ENCODE measurements around the gene MZT2A.
"Not testable (repeated sequence)": the region's sequence is repeated elsewhere in the genome, so short reads cannot be mapped to it uniquely, and the experiment has no call there.

The MZT2A gene

DNA sequence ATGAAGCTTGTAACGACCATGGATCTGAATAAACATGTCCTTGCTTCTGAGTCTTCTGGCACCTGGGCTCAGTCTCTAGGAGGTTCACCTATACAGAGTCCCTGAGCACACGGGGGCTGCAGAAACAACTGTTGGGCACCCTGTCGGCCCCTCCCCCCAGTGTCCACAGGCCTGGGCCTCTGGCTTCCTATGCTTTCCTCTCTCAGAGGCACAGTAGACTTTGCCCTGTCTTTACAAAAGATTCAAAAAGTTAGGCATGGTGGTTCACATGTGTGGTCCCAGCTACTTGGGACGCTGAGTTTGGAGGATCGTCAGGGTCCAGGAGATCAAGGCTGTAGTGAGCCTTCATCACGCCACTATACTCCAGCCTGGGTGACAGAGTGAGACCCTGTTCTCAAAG is 29.3 kb upstream of the MZT2A start:
- FAIRE-seq; DNase-seq (ENCODE audit: insufficient read length, low spot score): not testable (repeated sequence)

DNA sequence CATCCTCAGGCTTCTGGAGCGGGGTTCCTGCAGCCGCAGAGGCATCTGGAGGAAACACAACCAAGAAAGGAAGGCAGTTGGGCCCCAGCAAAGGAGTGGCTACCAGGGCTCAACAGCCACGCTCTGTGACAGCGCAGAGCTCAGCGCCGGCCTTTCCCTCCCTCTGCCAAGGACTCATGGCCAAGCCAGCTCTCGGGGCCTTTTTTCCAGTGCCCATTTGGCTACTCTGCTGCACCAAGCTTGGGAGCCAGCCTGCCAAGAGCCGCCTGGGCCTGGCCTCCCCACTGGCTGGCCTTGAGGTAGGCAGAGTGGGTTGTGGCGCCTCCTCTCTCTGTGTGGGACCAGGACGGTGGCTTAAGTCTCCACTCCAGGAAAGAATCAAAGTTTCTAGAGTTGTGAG is 28.3 kb upstream of the MZT2A start:
- FAIRE-seq, result no peak
- no peak for DNase-seq (ENCODE audit: insufficient read length, low spot score)

- not testable (repeated sequence) for DNase-seq (ENCODE audit: insufficient read length, low spot score); FAIRE-seq
Observed at GRCh38 chr2:131519871-131520470, 27.8 kb upstream of the MZT2A start.

- no peak for DNase-seq (ENCODE audit: insufficient read length, low spot score)
- FAIRE-seq, result no peak
Observed at GRCh38 chr2:131519466-131519865, 27.3 kb upstream of the MZT2A start.

GRCh38 chr2:131518531-131518930 is 26.3 kb upstream of the MZT2A start:
- not testable (repeated sequence) for FAIRE-seq; DNase-seq (ENCODE audit: insufficient read length, low spot score)

GRCh38 chr2:131517856-131518255 is 25.7 kb upstream of the MZT2A start:
- not testable (repeated sequence) for DNase-seq (ENCODE audit: insufficient read length, low spot score); FAIRE-seq

GRCh38 chr2:131517106-131517831 is 25.1 kb upstream of the MZT2A start:
- FAIRE-seq, result no peak
- no peak for DNase-seq (ENCODE audit: insufficient read length, low spot score)

GRCh38 chr2:131516621-131517020 is 24.4 kb upstream of the MZT2A start:
- not testable (repeated sequence) for DNase-seq (ENCODE audit: insufficient read length, low spot score); FAIRE-seq

DNA sequence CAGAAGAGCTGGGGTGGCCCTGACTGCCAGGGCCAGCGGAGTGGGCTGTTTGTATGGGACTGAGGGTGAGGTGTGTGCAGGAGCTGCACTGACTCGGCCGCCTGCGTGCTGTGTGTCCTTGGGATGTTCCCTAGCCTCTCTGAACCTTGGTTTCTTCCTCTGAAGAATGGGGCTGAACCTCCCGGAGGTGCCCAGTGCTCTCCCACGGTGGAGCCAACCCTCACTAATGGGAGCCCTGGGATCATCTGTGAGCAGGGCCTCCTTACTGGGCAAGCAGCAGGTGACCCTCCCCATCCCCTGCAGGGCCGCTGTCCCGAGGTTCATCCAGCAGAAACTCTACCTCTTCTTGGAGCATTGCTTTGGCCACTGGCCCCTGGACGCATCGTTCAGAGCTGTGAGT is 23.8 kb upstream of the MZT2A start:
- no peak for DNase-seq (ENCODE audit: insufficient read length, low spot score)
- FAIRE-seq, result peak; percentile 74

DNA sequence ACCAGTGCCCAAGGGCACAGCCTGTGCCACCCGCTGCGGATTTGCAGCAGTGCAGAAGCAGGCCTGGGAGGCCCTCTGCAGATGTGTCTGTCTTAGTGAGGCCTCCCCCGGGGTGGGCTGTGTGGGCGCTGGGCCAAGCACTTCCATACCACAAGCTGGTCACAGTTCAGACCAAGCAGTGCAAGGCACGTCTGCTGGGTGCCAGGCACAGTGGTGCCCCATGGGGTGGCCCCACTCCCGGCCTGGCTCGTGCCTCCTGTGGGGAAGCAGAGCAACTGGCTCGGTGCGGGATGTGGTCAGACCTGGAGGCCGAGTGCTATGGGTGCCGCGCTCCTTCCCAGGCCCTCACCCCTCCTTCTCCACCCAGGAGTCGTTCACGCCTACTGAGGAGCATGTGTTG is 23.0 kb upstream of the MZT2A start:
- FAIRE-seq, result peak; percentile 78
- DNase-seq (ENCODE audit: insufficient read length, low spot score), result not testable (repeated sequence)

DNA sequence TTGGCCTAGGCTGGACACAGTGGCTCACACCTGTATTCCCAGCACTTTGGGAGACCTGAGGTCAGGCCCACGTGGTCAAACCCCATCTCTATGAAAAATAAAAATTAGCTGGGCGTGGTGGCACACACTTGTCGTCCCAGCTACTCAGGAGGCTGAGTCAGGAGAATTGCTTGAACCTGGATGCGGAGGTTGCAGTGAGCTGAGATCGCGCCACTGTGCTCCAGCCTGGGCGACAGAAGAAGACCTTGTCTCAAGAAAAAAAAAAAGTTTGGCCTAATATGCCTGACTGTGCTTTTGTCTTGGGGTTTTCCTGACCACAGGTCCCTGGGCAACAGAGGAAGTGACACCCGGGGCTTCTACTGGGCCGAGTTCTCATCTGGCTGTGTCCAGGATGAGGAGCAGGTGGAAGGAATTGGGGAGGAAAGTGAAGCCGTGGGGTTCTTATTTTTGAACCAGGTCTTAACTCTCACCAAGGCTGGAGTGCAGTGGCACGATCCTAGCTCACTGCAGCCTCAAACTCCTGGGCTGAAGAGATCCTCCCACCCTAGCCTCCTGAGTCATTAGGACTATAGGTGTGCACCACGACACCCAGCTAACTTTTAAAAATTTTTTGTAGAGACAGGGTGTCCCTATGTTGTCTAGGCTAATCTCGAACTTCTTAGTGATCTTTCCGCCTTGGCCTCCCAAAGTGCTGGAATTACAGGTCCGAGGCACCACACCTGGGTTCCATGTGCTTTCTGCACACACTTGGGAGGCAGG is 22.4 kb upstream of the MZT2A start:
- peak; percentile 73 for FAIRE-seq

GRCh38 chr2:131511969-131512870 is 20.0 kb upstream of the MZT2A start:
- FAIRE-seq; DNase-seq (ENCODE audit: insufficient read length, low spot score): not testable (repeated sequence)

More for the DNA sequence above, 22.4 kb upstream of the MZT2A start:
- DNase-seq (ENCODE audit: insufficient read length, low spot score), result not testable (repeated sequence)

DNA sequence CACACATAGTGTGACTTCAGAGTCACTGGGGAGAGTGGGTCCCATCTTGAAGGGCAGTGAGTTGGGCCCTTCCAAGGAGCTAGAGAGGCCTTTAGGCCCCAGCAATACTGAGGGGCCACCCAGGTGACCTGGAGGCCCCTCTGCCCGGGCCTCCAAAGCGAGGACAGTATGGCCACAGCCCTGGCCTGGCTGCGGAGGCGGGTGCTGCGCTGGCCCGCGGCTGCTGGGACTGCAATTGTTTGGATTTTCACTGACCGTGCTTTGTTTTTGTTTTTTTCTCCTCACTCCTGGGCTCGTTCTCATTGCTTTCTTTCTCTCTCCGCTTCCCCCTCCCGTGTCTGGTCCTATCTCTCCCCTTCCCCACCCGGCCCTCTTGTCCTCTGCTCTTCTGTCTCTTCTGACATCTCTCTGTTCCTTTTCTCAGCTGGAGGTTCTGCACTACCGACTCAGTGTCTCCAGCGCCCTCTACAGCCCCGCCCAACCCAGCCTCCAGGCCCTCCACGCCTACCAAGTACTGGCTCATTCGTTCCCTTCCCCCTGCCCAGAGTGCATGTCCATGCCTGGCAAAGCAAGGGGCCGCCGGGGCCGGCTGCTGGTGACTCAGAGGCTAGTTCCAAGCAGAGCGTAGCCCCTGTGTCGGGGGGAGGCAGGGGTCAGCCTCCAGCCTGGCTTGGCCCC is 19.2 kb upstream of the MZT2A start:
- not testable (repeated sequence) for FAIRE-seq; DNase-seq (ENCODE audit: insufficient read length, low spot score)

- no peak for FAIRE-seq
- no peak for DNase-seq (ENCODE audit: insufficient read length, low spot score)
Observed at GRCh38 chr2:131509615-131510014, 17.4 kb upstream of the MZT2A start.

- FAIRE-seq; DNase-seq (ENCODE audit: insufficient read length, low spot score): not testable (repeated sequence)
Observed at GRCh38 chr2:131504082-131504750, 12.0 kb upstream of the MZT2A start.

- not testable (repeated sequence) for DNase-seq (ENCODE audit: insufficient read length, low spot score); FAIRE-seq
Observed at GRCh38 chr2:131503587-131503986, 11.4 kb upstream of the MZT2A start.

DNA sequence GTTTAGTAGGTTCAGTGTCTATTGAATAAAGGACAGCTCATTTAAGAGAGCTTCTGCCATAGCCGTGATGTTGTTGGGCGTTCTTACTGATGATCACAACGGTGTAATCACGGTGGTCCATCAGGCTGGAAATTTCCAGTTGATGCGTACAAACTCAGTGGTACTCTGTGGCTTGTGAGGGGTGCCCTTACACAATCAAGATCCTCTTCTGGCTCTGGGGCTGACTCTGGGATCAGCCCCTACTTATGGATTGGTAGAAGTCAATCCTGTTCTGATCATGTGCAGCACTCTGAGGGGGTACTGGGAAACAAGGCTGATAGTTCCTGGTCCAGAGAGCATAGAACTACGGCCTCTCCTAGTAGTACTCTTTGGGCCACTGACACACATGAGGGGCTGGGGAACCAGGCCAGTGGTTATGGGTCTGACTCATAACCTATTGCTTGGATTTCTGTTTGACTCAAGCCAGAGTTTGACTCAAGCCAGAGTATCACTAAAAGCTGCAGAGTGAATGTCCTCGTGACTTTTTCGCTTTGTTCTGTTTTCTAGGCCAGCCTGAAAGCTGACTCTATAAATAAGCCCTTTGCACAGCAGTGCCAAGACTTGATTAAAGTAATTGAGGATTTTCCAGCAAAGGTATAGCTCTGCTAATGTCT is 6.2 kb upstream of the MZT2A start:
- not testable (repeated sequence) for DNase-seq (ENCODE audit: insufficient read length, low spot score); FAIRE-seq

- FAIRE-seq; DNase-seq (ENCODE audit: insufficient read length, low spot score): not testable (repeated sequence)
Observed at GRCh38 chr2:131495506-131495905, 3.3 kb upstream of the MZT2A start.

Data from GM19239 (cell line).